Osteoblast (primary cell): ENCODE results near the gene TRIM45. TPM values are rescaled to one million over a fixed set of nuclear protein-coding genes. Genes with fewer than 3 reads are reported as not detected.
A peak's percentile ranks its signal among the peaks of the same experiment; 100 is the strongest.

Experiments
- DNase-seq: peaks from one replicate; pipeline ENCODE4 v3.0.0; 2011; ENCODE audit warnings: low spot score, mixed read lengths; ENCODE audit not compliant: insufficient read length; ENCODE audit errors: missing footprints
- H2AFZ ChIP-seq: 2 replicates; pipeline ENCODE4 v1.6.0; 2011; ENCODE audit warnings: mild to moderate bottlenecking, low read length
- H3K27ac ChIP-seq: 2 replicates; pipeline ENCODE4 v1.5.1; 2011; ENCODE audit warnings: mild to moderate bottlenecking, low read depth, low read length, moderate library complexity
- H3K27me3 ChIP-seq: 2 replicates; pipeline ENCODE4 v1.6.0; 2012; ENCODE audit warnings: mild to moderate bottlenecking, control low read depth, inconsistent platforms, low read length, moderate library complexity; ENCODE audit not compliant: insufficient read depth
- H3K36me3 ChIP-seq: 2 replicates; pipeline ENCODE4 v1.5.1; 2011; ENCODE audit warnings: mild to moderate bottlenecking, low read length, control low read depth, moderate library complexity; ENCODE audit not compliant: insufficient read depth
- H3K4me1 ChIP-seq: 2 replicates; pipeline ENCODE4 v1.5.1; 2011; ENCODE audit warnings: mild to moderate bottlenecking, low read length, control low read depth, moderate library complexity; ENCODE audit not compliant: insufficient read depth
- H3K4me2 ChIP-seq: 2 replicates; pipeline ENCODE4 v1.6.0; 2011; ENCODE audit warnings: mild to moderate bottlenecking, low read length; ENCODE audit not compliant: insufficient read depth
- H3K4me3 ChIP-seq: fragments of 200-600 bp; sonication (generic); 3 replicates; pipeline ENCODE4 v1.5.1; 2012; ENCODE audit warnings: mild to moderate bottlenecking, low read length, inconsistent platforms; ENCODE audit not compliant: insufficient read depth
- H3K79me2 ChIP-seq: 2 replicates; pipeline ENCODE4 v1.6.0; 2012; ENCODE audit warnings: mild to moderate bottlenecking, low read length, control low read depth, inconsistent platforms; ENCODE audit not compliant: insufficient read depth
- H3K9me3 ChIP-seq: 2 replicates; pipeline ENCODE4 v1.5.1; 2011; ENCODE audit warnings: low read depth, low read length, control low read depth
- H4K20me1 ChIP-seq: 2 replicates; pipeline ENCODE4 v1.6.0; 2012; ENCODE audit warnings: mild to moderate bottlenecking, low read length, control low read depth; ENCODE audit not compliant: insufficient read depth
- CTCF ChIP-seq: IDR thresholded peaks from 2 replicates; pipeline ENCODE4 v1.5.1; 2011; ENCODE audit warnings: mild to moderate bottlenecking, low read depth, low read length, moderate library complexity; ENCODE audit errors: extremely low read depth
- total RNA-seq: library from RNA; depleted of rRNA; stranded (reverse); fragments of >200 nt; gene quantifications from 2 replicates; pipeline ENCODE4 v1.2.3, GENCODE V29; 2012

Gene TRIM45
- total RNA-seq, 1 donor: 1.4 TPM

GRCh38 chr1:117150316-117150715 lies 28.8 kb upstream of the TRIM45 start:
- no peak overlapping the region for H3K4me2 ChIP-seq
- TF ChIP-seq CTCF: no peak

GRCh38 chr1:117147856-117148588 lies 26.5 kb upstream of the TRIM45 start:
- H3K9me3 ChIP-seq: no peaks in the 10 kb centered on the region
- H3K27ac ChIP-seq: peak overlapping the region; percentile 75
- no peaks in the 10 kb centered on the region for H3K36me3 ChIP-seq
- H3K27me3 ChIP-seq: no peaks in the 10 kb centered on the region
- H3K4me2 ChIP-seq: peak overlapping the region; percentile 63
- H3K79me2 ChIP-seq: no peaks in the 10 kb centered on the region
- TF ChIP-seq CTCF: no peak
- peak overlapping the region; percentile 17 for H3K4me3 ChIP-seq
- H2AFZ ChIP-seq: peak overlapping the region; percentile 17
- DNase-seq: no peak
- H3K4me1 ChIP-seq: peaks cover 27% of the 10 kb centered on the region
- no peaks in the 10 kb centered on the region for H4K20me1 ChIP-seq

More at GRCh38 chr1:117150316-117150715, 28.8 kb upstream of the TRIM45 start:
- DNase-seq: no peak
- Histone ChIP-seq H3K4me1 (peaks cover 24% of the 10 kb centered on the region), H3K79me2 (no peaks in the 10 kb centered on the region), H3K27ac (no peak overlapping the region), H2AFZ (peak overlapping the region; percentile 48), H4K20me1 (no peaks in the 10 kb centered on the region), H3K9me3 (no peaks in the 10 kb centered on the region), H3K36me3 (no peaks in the 10 kb centered on the region), H3K4me3 (no peak overlapping the region), H3K27me3 (no peaks in the 10 kb centered on the region)

GRCh38 chr1:117147341-117147831 lies 25.8 kb upstream of the TRIM45 start:
- Histone ChIP-seq H3K9me3 (no peaks in the 10 kb centered on the region), H3K27me3 (no peaks in the 10 kb centered on the region), H2AFZ (no peak overlapping the region), H3K4me1 (peaks cover 32% of the 10 kb centered on the region), H3K4me3 (peak overlapping the region; percentile 17), H3K27ac (peak overlapping the region; percentile 75), H3K36me3 (no peaks in the 10 kb centered on the region), H3K79me2 (no peaks in the 10 kb centered on the region), H4K20me1 (no peaks in the 10 kb centered on the region), H3K4me2 (peak overlapping the region; percentile 63)
- no peak for DNase-seq
- TF ChIP-seq CTCF: no peak

DNA sequence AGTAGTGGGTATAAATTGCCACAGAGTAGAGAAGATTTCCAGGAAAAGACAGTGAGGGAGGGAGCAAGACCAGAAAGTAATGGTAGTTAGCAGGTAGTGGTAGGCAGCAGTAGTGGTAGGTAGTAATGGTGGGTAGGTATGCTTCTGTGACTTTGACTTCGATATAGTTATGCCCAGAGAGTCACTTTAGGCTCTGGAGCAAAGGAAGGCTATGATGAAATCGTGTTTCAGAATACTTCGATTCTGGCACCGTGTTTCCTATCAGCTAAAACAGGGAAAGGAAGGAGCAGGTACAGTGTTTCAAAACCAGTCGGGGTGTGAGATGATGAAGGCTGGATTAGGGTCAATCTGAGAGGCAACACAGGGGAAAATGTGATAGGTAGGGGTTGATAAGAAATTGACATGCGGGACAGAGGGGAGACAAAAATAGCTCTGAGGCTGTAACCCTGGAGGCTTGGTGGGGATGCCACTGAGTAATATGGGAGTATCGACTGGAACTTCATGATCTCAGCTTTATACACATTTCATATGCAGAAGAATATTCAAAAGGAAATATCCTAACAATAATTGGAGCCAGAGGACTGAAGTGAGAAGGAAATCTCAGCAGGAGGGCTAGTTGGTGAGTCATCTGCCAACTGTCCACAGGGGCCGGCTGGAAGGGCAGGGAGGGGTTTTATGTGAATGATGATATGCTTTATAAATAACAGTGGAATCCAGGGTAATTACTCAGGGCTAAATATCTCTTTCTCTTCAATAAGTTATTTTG lies 25.2 kb upstream of the TRIM45 start:
- no peak for TF ChIP-seq CTCF
- no peaks in the 10 kb centered on the region for H3K27me3 ChIP-seq
- H4K20me1 ChIP-seq: no peaks in the 10 kb centered on the region
- H3K36me3 ChIP-seq: no peaks in the 10 kb centered on the region
- H3K4me3 ChIP-seq: no peak overlapping the region
- H3K79me2 ChIP-seq: no peaks in the 10 kb centered on the region
- peak overlapping the region; percentile 75 for H3K27ac ChIP-seq
- H3K4me1 ChIP-seq: peaks cover 36% of the 10 kb centered on the region
- DNase-seq: peak; percentile 53
- peak overlapping the region; percentile 0 for H2AFZ ChIP-seq
- peak overlapping the region; percentile 63 for H3K4me2 ChIP-seq
- H3K9me3 ChIP-seq: no peaks in the 10 kb centered on the region
